ENCODE data around the gene CTSO. TPM values are rescaled to one million over a fixed set of nuclear protein-coding genes. Genes with fewer than 3 reads are reported as not detected.

CTSO gene
- total RNA-seq, 1 donor from 2014 or later: 1.7 TPM

DNA sequence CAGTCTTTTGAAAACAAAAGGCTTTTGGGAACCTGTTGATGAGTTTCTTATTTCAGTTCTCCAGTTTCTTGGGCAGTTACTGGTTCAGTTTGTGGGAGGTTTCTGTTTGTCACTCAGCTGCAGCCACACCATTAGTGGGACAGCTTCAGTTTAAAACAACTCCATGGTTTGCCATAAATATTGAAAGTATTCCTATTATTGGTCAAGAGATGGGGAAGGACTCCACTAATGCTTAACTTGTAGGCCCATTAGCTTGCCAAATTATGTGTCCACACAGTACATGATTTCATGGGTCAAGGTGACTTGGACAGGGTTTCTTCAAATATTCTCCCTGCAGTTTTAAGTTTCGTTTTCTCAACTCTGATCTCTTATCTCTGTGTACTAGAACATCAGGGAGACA lies 72.1 kb downstream of the CTSO start:
- Mint-ChIP-seq H3K27ac (ENCODE audit: unreplicated experiment) (no peak overlapping the region), H3K36me3 (ENCODE audit: low read depth) (peaks cover 6% of the 10 kb centered on the region), H3K9me3 (peaks cover 9% of the 10 kb centered on the region), H3K27me3 (ENCODE audit: low read depth) (no peaks in the 10 kb centered on the region), H3K4me1 (peaks cover 4% of the 10 kb centered on the region), H3K4me3 (no peak overlapping the region)
- TF ChIP-seq, protein P1, sequence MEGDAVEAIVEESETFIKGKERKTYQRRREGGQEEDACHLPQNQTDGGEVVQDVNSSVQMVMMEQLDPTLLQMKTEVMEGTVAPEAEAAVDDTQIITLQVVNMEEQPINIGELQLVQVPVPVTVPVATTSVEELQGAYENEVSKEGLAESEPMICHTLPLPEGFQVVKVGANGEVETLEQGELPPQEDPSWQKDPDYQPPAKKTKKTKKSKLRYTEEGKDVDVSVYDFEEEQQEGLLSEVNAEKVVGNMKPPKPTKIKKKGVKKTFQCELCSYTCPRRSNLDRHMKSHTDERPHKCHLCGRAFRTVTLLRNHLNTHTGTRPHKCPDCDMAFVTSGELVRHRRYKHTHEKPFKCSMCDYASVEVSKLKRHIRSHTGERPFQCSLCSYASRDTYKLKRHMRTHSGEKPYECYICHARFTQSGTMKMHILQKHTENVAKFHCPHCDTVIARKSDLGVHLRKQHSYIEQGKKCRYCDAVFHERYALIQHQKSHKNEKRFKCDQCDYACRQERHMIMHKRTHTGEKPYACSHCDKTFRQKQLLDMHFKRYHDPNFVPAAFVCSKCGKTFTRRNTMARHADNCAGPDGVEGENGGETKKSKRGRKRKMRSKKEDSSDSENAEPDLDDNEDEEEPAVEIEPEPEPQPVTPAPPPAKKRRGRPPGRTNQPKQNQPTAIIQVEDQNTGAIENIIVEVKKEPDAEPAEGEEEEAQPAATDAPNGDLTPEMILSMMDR (conservative IDR thresholded peaks at IDR 0.05): no peak
- no peak for DNase-seq (ENCODE audit: low read depth, low spot score)

DNA sequence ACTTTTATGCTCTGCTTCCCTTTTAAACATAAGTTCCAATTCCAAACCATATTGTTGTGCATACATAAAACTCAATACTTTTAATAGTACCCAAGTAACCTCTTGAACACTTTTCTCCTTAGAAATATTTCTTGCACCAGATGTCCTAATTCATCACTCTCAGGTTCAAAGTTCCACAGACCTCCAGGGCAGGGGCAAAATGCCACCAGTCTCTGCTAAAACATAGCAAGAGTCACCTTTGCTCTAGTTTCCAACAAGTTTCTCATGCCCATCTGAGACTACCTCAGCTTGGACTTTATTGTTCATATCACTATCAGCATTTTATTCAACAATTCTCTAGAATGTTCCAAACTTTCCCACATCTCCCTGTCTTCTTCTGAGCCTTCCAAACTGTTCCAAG lies 73.9 kb downstream of the CTSO start:
- peaks cover 6% of the 10 kb centered on the region for H3K36me3 Mint-ChIP-seq (ENCODE audit: low read depth)
- no peak overlapping the region for H3K27ac Mint-ChIP-seq (ENCODE audit: unreplicated experiment)
- H3K4me3 Mint-ChIP-seq: no peak overlapping the region
- H3K27me3 Mint-ChIP-seq (ENCODE audit: low read depth): no peaks in the 10 kb centered on the region
- DNase-seq (ENCODE audit: low read depth, low spot score): no peak
- TF ChIP-seq, protein P1 (conservative IDR thresholded peaks at IDR 0.05): no peak
- no peaks in the 10 kb centered on the region for H3K4me1 Mint-ChIP-seq
- H3K9me3 Mint-ChIP-seq: peaks cover 9% of the 10 kb centered on the region

DNA sequence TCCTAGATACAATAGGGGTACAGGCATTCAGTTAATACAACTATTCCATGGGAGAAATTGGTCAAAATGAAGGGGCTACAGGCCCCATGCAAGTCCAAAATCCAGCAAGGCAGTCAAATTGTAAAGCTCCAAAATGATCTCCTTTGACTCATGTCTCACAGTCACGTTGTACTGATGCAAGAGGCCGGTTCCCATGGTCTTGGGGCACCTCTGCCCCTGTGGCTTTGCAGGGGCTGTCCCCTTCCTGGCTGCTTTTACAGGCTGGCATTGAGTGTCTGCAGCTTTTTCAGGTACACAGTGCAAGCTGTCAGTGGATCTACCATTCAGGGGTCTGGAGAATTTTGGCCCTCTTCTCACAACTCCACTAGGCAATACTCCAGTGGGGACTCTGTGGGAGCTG lies 75.1 kb downstream of the CTSO start:
- TF ChIP-seq, protein P1 (conservative IDR thresholded peaks at IDR 0.05): no peak
- Mint-ChIP-seq H3K36me3 (ENCODE audit: low read depth) (peaks cover 3% of the 10 kb centered on the region), H3K9me3 (peaks cover 4% of the 10 kb centered on the region), H3K27ac (ENCODE audit: unreplicated experiment) (no peak overlapping the region), H3K4me3 (no peak overlapping the region), H3K27me3 (ENCODE audit: low read depth) (no peaks in the 10 kb centered on the region), H3K4me1 (no peaks in the 10 kb centered on the region)
- DNase-seq (ENCODE audit: low read depth, low spot score): no peak

DNA sequence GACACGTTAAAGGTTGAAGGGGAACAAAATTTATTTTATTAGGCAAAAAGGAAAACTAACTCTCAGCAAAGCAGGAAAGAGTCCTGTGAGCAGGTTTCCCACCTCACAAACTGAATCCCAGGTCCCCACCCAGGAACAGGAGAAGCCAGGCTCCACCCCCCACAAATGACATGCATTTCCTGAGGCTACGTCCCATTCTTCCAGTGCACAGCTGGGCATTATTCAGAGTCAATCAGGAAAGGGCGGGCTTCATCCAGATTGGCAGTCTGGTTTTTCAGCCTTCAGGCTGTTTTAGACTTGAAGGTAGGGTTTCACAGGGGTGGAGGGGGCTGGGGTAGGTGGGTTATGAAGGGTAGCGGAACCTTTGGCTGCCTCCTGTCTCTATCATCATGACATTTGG lies 75.7 kb downstream of the CTSO start:
- TF ChIP-seq, protein P1 (conservative IDR thresholded peaks at IDR 0.05): no peak
- no peaks in the 10 kb centered on the region for H3K27me3 Mint-ChIP-seq (ENCODE audit: low read depth)

DNA sequence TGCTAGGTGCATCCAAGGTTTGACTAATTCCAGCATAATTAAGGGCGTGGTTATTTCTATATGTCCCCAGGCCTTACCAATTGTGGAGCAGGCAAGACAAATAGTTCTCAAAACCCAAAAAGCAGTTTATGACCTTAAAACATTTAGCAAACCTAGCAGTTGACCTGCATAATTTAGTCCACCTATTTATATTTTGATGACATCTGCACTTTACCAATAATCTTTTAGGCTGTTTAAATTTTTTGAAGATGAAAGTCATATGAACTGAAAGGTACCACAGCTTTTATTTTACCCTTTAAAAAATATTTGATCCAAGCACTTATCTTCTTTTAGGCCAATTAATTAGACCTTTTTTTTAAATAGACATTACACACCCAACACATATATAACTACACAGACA lies 77.8 kb downstream of the CTSO start:
- Mint-ChIP-seq H3K9me3 (peaks cover 4% of the 10 kb centered on the region), H3K27me3 (ENCODE audit: low read depth) (no peaks in the 10 kb centered on the region), H3K27ac (ENCODE audit: unreplicated experiment) (no peak overlapping the region), H3K4me3 (no peak overlapping the region), H3K4me1 (no peaks in the 10 kb centered on the region), H3K36me3 (ENCODE audit: low read depth) (no peaks in the 10 kb centered on the region)
- no peak for DNase-seq (ENCODE audit: low read depth, low spot score)
- TF ChIP-seq, protein P1 (conservative IDR thresholded peaks at IDR 0.05): no peak

More for the DNA sequence above, 75.7 kb downstream of the CTSO start:
- Mint-ChIP-seq H3K27ac (ENCODE audit: unreplicated experiment) (no peak overlapping the region), H3K4me3 (no peak overlapping the region), H3K36me3 (ENCODE audit: low read depth) (peaks cover 3% of the 10 kb centered on the region), H3K4me1 (no peaks in the 10 kb centered on the region), H3K9me3 (peaks cover 4% of the 10 kb centered on the region)
- no peak for DNase-seq (ENCODE audit: low read depth, low spot score)

Other genes with a start within 250 kb of the CTSO start
- gene GUCY1B1, start 194.8 kb downstream of the CTSO start, total RNA-seq: 6.1 and 6.7 TPM in 2 replicates
- not detected in 2 replicates for gene ASIC5, start 87.6 kb downstream of the CTSO start, total RNA-seq
- not detected in 2 replicates for gene TDO2, start 50.2 kb downstream of the CTSO start, total RNA-seq

Data from neural crest cell (in vitro differentiated cells).